HG03139 (cell line): ENCODE measurements around the gene IL1RL1.

Experiments
- ATAC-seq: cut with Tn5 transposase; IDR thresholded peaks from one replicate; pipeline ENCODE4 v1.9.1; 2021; ENCODE audit not compliant: unreplicated experiment

Gene IL1RL1

DNA sequence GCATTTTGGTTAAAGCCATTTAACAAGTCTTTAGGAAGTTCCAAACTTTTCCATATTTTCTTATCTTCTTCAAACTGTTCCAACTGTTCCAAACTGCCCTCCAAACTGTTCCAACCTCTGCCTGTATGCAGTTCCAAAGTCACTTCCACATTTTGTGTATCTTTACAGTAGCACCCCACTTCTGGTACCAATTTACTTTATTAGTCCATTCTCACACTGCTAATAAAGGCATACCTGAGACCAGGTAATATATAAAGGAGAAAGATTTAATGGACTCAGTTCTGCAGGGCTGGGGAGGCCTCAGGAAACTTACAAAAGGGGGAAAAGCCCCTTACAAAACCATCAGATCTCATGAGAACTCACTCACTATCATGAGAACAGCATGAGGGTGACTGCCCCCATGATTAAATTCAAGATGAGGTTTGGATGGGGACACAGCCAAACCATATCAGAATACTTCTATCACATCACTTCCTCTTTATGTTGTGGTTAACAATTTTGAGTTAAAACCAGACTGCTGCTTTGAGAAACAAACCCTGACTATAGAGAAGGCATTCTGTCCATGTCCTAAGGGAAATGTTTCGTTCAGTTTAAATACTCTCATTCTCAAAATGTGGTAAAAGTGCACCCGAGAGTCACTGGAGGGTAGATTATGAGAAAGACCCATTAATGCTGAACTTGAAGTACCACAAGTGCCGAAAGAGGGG lies 55.2 kb downstream of the IL1RL1 start:
- ATAC-seq: peak; percentile 54

GRCh38 chr2:102367331-102367971 lies 56.1 kb downstream of the IL1RL1 start:
- peak; percentile 52 for ATAC-seq

GRCh38 chr2:102368461-102369109 lies 57.2 kb downstream of the IL1RL1 start:
- ATAC-seq: no peak

GRCh38 chr2:102369866-102370265 lies 58.5 kb downstream of the IL1RL1 start:
- ATAC-seq: no peak

DNA sequence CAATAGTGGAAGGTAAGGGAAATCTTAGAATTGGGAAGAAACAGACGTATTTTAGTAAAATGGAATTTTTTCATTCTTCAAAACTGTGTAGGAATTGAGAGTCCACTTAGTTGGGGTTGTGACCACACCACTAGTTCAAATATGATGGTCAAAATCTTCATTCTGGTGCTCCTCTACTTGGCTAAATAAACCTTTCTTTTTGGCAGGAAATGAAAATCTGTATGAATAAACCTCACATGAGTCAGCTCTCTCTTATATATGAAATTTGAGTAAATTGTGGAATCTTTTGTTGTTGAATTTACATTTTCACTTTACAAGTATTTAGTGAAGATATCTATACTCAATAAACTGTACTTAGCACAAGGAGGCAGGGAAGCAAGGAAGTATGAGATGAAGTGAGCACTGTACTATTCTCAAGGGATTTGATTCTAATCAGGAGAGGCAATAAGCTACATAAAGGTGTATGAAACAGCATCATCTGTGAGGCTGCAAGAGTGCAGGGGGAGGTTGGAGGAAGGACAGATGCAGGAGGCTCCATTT lies 64.8 kb downstream of the IL1RL1 start:
- no peak for ATAC-seq

DNA sequence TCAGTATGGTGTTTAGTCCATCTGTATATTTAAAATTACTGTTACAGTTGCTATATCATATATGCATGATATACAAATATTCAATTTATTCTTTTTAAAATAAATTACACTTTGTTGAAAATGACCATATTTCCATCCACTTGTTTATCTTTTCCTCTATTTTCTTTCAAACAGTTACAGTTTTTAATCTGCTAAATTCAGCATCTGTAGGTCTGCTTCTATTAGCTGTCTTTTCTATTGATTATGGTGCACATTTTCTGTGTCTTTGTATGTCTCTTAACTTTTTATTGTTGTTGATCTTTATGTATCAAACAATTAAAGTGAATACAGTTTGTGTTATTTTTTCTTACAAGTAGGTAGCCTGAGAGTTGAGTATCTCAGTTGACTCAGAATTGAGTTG lies 72.4 kb downstream of the IL1RL1 start:
- no peak for ATAC-seq

DNA sequence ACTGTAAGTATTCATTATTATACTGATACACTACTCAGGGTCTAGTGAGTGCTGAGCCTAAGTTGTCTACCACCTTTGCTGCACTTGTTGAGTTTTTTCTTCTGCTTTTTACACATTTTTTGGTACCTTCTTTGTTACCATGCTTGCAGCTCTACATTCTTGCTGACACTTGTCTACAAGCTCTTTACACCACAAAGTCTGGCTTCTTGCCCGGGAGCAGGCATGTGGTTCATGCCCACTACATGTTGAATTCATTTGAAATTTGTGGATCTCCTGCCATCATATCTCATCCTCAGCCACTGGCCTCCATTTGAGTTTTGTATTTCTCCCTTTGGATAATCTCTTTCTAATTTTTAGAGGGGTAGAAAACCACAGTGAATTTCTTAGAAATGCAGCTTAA lies 74.2 kb downstream of the IL1RL1 start:
- ATAC-seq: no peak

- ATAC-seq: no peak
Observed at GRCh38 chr2:102386004-102386403, 74.6 kb downstream of the IL1RL1 start.

DNA sequence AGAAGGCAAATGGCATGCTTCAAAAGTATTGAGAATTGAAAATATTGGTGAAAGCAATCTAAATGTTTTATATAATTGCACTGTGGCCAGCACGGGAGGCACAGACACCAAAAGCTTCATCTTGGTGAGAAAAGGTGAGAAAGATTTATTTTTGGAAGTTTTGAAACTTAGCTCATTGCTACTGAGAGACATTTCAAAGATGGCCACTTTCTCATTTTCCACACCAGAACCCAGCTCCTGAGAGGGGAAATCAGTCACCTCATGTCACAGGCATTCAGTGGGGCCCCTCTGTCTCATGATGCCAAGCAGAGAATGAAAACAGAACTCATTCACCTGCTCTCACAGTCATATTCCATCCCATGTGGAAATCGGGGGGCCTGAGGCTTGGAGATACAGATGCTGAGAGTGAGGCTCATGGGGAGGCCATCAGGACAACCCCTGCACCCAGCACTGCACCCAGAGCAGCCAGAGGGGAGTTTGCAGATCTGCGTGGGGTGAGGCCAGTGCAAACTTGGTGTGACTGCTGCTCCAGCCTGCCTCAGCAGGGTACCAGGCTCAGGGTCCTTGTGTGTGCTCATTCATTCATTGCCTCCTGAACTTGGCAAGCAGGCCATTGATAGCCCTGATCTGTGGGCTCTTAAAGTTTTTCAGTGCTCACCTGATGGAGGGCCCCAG lies 75.6 kb downstream of the IL1RL1 start:
- no peak for ATAC-seq

GRCh38 chr2:102387763-102388546 lies 76.6 kb downstream of the IL1RL1 start:
- ATAC-seq: no peak

DNA sequence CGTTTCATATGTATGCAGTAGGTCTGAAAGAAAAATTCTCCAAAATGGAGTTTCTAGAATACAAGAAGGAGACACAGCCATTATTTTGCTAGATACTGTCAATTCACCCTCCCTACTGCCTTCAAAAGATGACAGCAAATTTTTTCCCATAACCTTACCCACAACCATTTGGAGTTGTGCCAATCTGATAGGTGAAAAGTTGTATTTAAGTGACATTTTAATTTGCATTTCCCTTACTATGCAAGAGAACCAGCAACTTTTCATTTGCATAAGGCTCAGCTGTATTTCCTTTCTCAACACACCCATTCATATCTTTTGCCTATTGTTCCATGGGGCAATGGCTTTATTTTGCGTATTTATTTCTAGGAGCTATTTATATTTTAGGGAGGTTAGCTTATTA lies 80.2 kb downstream of the IL1RL1 start:
- no peak for ATAC-seq

DNA sequence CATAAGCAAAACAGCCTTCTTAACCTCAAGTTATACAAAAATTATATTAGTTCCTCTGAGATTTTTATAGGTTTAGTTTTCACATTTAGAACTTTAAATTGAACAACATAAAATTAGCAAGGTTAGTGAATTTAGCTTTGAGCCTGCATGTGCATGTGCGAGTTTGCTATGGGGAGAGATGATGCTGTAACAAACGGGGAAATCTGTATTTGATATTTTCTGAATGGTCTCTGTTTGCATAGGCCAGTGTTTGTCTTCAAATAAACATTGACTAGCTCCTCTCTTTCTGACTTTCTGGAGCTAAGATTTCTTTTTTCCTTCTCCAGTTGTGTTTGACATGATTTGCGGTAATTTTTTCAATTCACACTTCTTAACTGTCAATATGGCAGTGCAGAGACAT lies 80.7 kb downstream of the IL1RL1 start:
- ATAC-seq: no peak

GRCh38 chr2:102392942-102393341 lies 81.6 kb downstream of the IL1RL1 start:
- no peak for ATAC-seq

DNA sequence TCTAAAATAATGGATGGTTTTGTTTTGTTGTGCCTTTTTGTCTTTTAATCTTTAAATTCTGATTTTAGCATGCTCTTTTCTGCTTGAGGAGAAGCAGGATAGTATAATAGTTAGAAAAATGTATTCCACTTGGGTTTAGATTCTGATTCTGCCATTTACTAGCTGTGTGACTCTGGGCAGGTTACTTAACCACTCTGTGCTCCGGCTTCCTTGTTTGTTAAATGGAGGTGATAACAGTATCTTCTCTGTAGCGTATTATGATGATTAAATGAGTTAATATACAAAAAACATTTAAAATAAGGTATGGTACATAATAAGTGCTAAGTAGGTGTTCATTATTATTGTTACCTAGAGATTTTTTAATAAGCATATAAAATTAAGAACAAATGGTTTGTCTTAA lies 84.6 kb downstream of the IL1RL1 start:
- ATAC-seq: no peak

GRCh38 chr2:102397209-102397608 lies 85.8 kb downstream of the IL1RL1 start:
- no peak for ATAC-seq

- no peak for ATAC-seq
Observed at GRCh38 chr2:102399499-102400141, 88.3 kb downstream of the IL1RL1 start.

GRCh38 chr2:102401456-102401855 lies 90.1 kb downstream of the IL1RL1 start:
- no peak for ATAC-seq
